MM.1S (cell line): Measurements from ENCODE around the gene ALDH3A2.

Experiments
- DNase-seq: peaks from one replicate; pipeline ENCODE4 v3.0.0-alpha.2; 2015
- H2AFZ ChIP-seq: fragments of 300-600 bp; sonication (generic); 2 replicates; pipeline ENCODE4 v1.6.0; 2016; ENCODE audit warnings: antibody characterized with exemption, low read length
- H3F3A ChIP-seq: fragments of 300-600 bp; sonication (generic); 2 replicates; pipeline ENCODE4 v1.6.1; 2016; ENCODE audit warnings: mild to moderate bottlenecking, antibody characterized with exemption, low read length, moderate library complexity, mixed read lengths; ENCODE audit not compliant: insufficient read depth
- H3K27ac ChIP-seq: fragments of 300-600 bp; sonication (generic); 2 replicates; pipeline ENCODE4 v1.5.1; 2016; ENCODE audit warnings: mild to moderate bottlenecking, low read length
- H3K27me3 ChIP-seq: fragments of 300-600 bp; sonication (generic); replicated peaks from 2 replicates; pipeline ENCODE4 v1.6.0; 2016; ENCODE audit warnings: low read length; ENCODE audit not compliant: insufficient read depth
- H3K36me3 ChIP-seq: fragments of 300-600 bp; sonication (generic); replicated peaks from 2 replicates; pipeline ENCODE4 v1.6.1; 2016; ENCODE audit warnings: mild to moderate bottlenecking, low read length, mixed read lengths; ENCODE audit not compliant: insufficient read depth
- H3K4me1 ChIP-seq: fragments of 300-600 bp; sonication (generic); 2 replicates; pipeline ENCODE4 v1.6.1; 2016; ENCODE audit warnings: low read length, mixed read lengths
- H3K4me2 ChIP-seq: fragments of 300-600 bp; sonication (generic); 2 replicates; pipeline ENCODE4 v1.6.0; 2016; ENCODE audit warnings: low read depth, low read length
- H3K4me3 ChIP-seq: fragments of 300-600 bp; sonication (generic); 2 replicates; pipeline ENCODE4 v1.5.1; 2016; ENCODE audit warnings: low read length, mixed read lengths
- H3K79me2 ChIP-seq: fragments of 300-600 bp; sonication (generic); 2 replicates; pipeline ENCODE4 v1.6.1; 2016; ENCODE audit warnings: mixed run types, low read length, mixed read lengths
- H3K9ac ChIP-seq: fragments of 300-600 bp; sonication (generic); 2 replicates; pipeline ENCODE4 v1.6.1; 2016; ENCODE audit warnings: low read length, mixed read lengths
- H3K9me2 ChIP-seq: fragments of 300-600 bp; sonication (generic); replicated peaks from 2 replicates; pipeline ENCODE4 v1.6.1; 2016; ENCODE audit warnings: mild to moderate bottlenecking, low read length, mixed read lengths; ENCODE audit not compliant: insufficient read depth
- H3K9me3 ChIP-seq: fragments of 300-600 bp; sonication (generic); replicated peaks from 2 replicates; pipeline ENCODE4 v1.6.1; 2016; ENCODE audit warnings: mild to moderate bottlenecking, low read length, mixed read lengths; ENCODE audit not compliant: insufficient read depth
- H4K20me1 ChIP-seq: fragments of 300-600 bp; sonication (generic); 2 replicates; pipeline ENCODE4 v1.6.1; 2016; ENCODE audit warnings: mild to moderate bottlenecking, low read length, moderate library complexity, mixed read lengths; ENCODE audit not compliant: insufficient read depth
- CTCF ChIP-seq: fragments of 300-600 bp; sonication (generic); IDR thresholded peaks from 2 replicates; pipeline ENCODE4 v1.5.1; 2016; ENCODE audit warnings: antibody characterized with exemption, low read length, mixed read lengths
- EZH2 ChIP-seq: fragments of 300-600 bp; sonication (generic); optimal IDR thresholded peaks from 2 replicates; pipeline ENCODE3; 2017; ENCODE audit warnings: low read depth, mild to moderate bottlenecking, antibody characterized with exemption, low read length, mixed read lengths
- EZH2phosphoT487 ChIP-seq: fragments of 300-600 bp; sonication (generic); IDR thresholded peaks from 2 replicates; pipeline ENCODE4 v1.6.1; 2018; ENCODE audit warnings: antibody characterized with exemption, low read length

Gene ALDH3A2

GRCh38 chr17:19648475-19649273, at the start of gene ALDH3A2:
ALDH3A2 (plus strand) TSS chr17:19648751; CDS start chr17:19648972, 221 bp downstream.
- H3K4me1 ChIP-seq = peaks cover 21% of the 10 kb centered on the region
- TF ChIP-seq CTCF = peak; percentile 24
- no peak for TF ChIP-seq EZH2
- peak within 1 kb of the TSS; percentile 65 for H3K27ac ChIP-seq
- peak within 1 kb of the TSS; percentile 73 for H3K4me3 ChIP-seq
- peaks cover 24% of the 10 kb centered on the region for H3F3A ChIP-seq
- H3K79me2 ChIP-seq = peaks cover 37% of the 10 kb centered on the region
- no peaks in the 10 kb centered on the region for H4K20me1 ChIP-seq
- H3K9ac ChIP-seq = peak within 1 kb of the TSS; percentile 71
- H3K9me3 ChIP-seq = no peaks in the 10 kb centered on the region
- H3K27me3 ChIP-seq = no peaks in the 10 kb centered on the region
- peak within 1 kb of the TSS; percentile 78 for H2AFZ ChIP-seq
- DNase-seq = peak; percentile 97
- H3K36me3 ChIP-seq = no peaks in the 10 kb centered on the region; the same call in 1 of the 2 replicates
- H3K9me2 ChIP-seq = no peaks in the 10 kb centered on the region
- peak within 1 kb of the TSS; percentile 91 for H3K4me2 ChIP-seq

GRCh38 chr17:19610311-19610710, 38.2 kb upstream of the ALDH3A2 start:
- no peaks in the 10 kb centered on the region for H3K36me3 ChIP-seq
- no peaks in the 10 kb centered on the region for H4K20me1 ChIP-seq
- H3K9me3 ChIP-seq = no peaks in the 10 kb centered on the region
- no peaks in the 10 kb centered on the region for H3F3A ChIP-seq
- no peaks in the 10 kb centered on the region for H3K4me1 ChIP-seq
- no peaks in the 10 kb centered on the region for H3K79me2 ChIP-seq
- H3K9ac ChIP-seq = no peak overlapping the region
- no peaks in the 10 kb centered on the region for H3K9me2 ChIP-seq
- H3K4me2 ChIP-seq = no peak overlapping the region
- DNase-seq = no peak
- no peak overlapping the region for H3K27ac ChIP-seq
- no peak overlapping the region for H2AFZ ChIP-seq
- H3K4me3 ChIP-seq = no peak overlapping the region
- H3K27me3 ChIP-seq = no peaks in the 10 kb centered on the region
- TF ChIP-seq EZH2 = no peak
- no peak for TF ChIP-seq EZH2phosphoT487
- TF ChIP-seq CTCF = no peak

- no peak for TF ChIP-seq EZH2
- TF ChIP-seq CTCF = no peak
- no peak for TF ChIP-seq EZH2phosphoT487
- no peaks in the 10 kb centered on the region for H3K4me1 ChIP-seq
- H2AFZ ChIP-seq = no peak overlapping the region
These were observed 37.7 kb upstream of the ALDH3A2 start for GRCh38 chr17:19610879-19611278.

More at GRCh38 chr17:19610879-19611278, 37.7 kb upstream of the ALDH3A2 start:
- Histone ChIP-seq H3K27me3 (no peaks in the 10 kb centered on the region), H3K36me3 (no peaks in the 10 kb centered on the region), H4K20me1 (no peaks in the 10 kb centered on the region), H3K9me2 (no peaks in the 10 kb centered on the region), H3K4me2 (no peak overlapping the region), H3F3A (no peaks in the 10 kb centered on the region), H3K79me2 (no peaks in the 10 kb centered on the region), H3K27ac (no peak overlapping the region), H3K9me3 (no peaks in the 10 kb centered on the region), H3K9ac (no peak overlapping the region), H3K4me3 (no peak overlapping the region)
- no peak for DNase-seq
